ENCODE results near the gene WDR86. TPM values are rescaled to one million over a fixed set of nuclear protein-coding genes. Genes with fewer than 3 reads are reported as not detected.

The WDR86 gene
- total RNA-seq, 1 experiment from 2014 or later, result not detected

DNA sequence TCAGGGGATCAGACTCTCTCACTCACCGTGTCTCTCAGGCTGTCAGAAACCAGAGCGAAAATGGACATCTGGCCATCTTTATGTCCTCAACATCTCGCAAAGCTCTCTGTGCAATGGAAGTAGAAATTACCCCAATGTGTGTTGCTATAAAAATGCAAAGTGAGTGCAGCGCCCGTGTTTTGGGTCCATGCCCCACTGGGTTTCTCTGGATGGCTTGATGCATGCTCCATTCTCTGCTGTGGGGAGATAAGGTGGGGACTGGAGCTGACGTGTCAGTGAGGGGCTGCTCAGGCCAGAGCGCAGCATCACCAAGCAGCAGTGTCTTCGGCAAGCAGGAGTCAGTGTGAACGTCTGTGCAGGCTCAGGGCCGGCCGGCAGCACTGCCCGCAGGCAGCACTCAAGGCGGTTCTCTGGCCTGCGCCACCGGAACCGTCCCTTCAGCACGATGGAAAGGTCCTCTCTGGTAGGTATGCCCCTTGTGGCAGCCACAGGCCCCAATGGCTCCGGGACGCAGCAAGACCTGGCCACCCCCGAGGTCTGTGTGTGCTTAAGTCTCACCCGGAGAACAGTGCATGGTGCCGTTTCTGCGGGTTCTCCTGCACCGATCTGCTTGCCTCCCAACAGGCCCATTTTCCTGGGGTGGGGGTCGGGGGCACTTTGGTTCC is 30.2 kb downstream of the WDR86 start:
- Histone ChIP-seq H2AFZ (ENCODE audit: low read depth, low read length, poor library complexity, severe bottlenecking) (no peak overlapping the region), H3K4me1 (ENCODE audit: control insufficient read depth in 1 of 2, insufficient read depth in 2 of 2, low read length in 2 of 2) (no peaks in the 10 kb centered on the region; a peak in 1 of 4 replicates), H3K36me3 (ENCODE audit: control insufficient read depth in 1 of 2, insufficient read depth in 2 of 2, low read length in 2 of 2) (no peaks in the 10 kb centered on the region; a peak in 1 of 4 replicates), H3K4me3 (replicated peaks in 1 of 2; ENCODE audit: low read depth in 1 of 2, low read length in 2 of 2) (no peak overlapping the region), H4K20me1 (ENCODE audit: insufficient read depth) (no peaks in the 10 kb centered on the region), H3K9me2 (ENCODE audit: insufficient read depth) (no peaks in the 10 kb centered on the region), H3K9me3 (ENCODE audit: control insufficient read depth in 1 of 2, insufficient read depth in 1 of 2, low read depth in 1 of 2, low read length in 2 of 2) (no peaks in the 10 kb centered on the region), H3K27me3 (ENCODE audit: insufficient read depth, low read length) (no peaks in the 10 kb centered on the region), H3K9ac (ENCODE audit: low read length) (no peak overlapping the region), H3K4me2 (ENCODE audit: low read length) (no peak overlapping the region), H3K79me2 (ENCODE audit: insufficient read depth, low read length) (no peaks in the 10 kb centered on the region), H3K27ac (ENCODE audit: low read depth, low read length) (no peak overlapping the region)
- ChIA-PET CTCF (no interaction called here), POLR2A (no interaction called here), RAD21 (ENCODE audit: low non-redundant PET in 1 of 2, low total read pairs in 2 of 2, uncharacterized antibody in 2 of 2, unreplicated experiment in 2 of 2) (no interaction called here)
- ATAC-seq, result peak; percentile 18; the same call in 1 of the 2 replicates
- no peak for DNase-seq (ENCODE audit: low read depth, low spot score)
- no peak for TF ChIP-seq SRF (IDR thresholded peaks at IDR 0.05; ENCODE audit: low read depth)
- TF ChIP-seq POLR2A (IDR thresholded peaks at IDR 0.05; ENCODE audit: borderline replicate concordance, extremely low read depth, insufficient read depth, insufficient read length), result no peak
- no peak for TF ChIP-seq SP1 (IDR thresholded peaks at IDR 0.05; ENCODE audit: low read depth)
- no peak for TF ChIP-seq EGR1 (IDR thresholded peaks at IDR 0.05; ENCODE audit: low read depth)
- no peak for TF ChIP-seq SIN3A (IDR thresholded peaks at IDR 0.05; ENCODE audit: low read depth)
- TF ChIP-seq, protein P1, sequence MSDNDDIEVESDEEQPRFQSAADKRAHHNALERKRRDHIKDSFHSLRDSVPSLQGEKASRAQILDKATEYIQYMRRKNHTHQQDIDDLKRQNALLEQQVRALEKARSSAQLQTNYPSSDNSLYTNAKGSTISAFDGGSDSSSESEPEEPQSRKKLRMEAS (IDR thresholded peaks at IDR 0.05), result no peak
- TF ChIP-seq YY1 (IDR thresholded peaks at IDR 0.05; ENCODE audit: extremely low read depth, insufficient replicate concordance, low read depth, low read length), result no peak
- TF ChIP-seq, protein P2, sequence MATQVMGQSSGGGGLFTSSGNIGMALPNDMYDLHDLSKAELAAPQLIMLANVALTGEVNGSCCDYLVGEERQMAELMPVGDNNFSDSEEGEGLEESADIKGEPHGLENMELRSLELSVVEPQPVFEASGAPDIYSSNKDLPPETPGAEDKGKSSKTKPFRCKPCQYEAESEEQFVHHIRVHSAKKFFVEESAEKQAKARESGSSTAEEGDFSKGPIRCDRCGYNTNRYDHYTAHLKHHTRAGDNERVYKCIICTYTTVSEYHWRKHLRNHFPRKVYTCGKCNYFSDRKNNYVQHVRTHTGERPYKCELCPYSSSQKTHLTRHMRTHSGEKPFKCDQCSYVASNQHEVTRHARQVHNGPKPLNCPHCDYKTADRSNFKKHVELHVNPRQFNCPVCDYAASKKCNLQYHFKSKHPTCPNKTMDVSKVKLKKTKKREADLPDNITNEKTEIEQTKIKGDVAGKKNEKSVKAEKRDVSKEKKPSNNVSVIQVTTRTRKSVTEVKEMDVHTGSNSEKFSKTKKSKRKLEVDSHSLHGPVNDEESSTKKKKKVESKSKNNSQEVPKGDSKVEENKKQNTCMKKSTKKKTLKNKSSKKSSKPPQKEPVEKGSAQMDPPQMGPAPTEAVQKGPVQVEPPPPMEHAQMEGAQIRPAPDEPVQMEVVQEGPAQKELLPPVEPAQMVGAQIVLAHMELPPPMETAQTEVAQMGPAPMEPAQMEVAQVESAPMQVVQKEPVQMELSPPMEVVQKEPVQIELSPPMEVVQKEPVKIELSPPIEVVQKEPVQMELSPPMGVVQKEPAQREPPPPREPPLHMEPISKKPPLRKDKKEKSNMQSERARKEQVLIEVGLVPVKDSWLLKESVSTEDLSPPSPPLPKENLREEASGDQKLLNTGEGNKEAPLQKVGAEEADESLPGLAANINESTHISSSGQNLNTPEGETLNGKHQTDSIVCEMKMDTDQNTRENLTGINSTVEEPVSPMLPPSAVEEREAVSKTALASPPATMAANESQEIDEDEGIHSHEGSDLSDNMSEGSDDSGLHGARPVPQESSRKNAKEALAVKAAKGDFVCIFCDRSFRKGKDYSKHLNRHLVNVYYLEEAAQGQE (IDR thresholded peaks at IDR 0.05; ENCODE audit: low read depth), result no peak
- no peak for TF ChIP-seq POLR2AphosphoS5 (IDR thresholded peaks at IDR 0.05; ENCODE audit: low read depth, low read length)
- TF ChIP-seq JUND (IDR thresholded peaks at IDR 0.05), result no peak
- intact Hi-C loops (cut with micrococcal nuclease), result no loop called here
- BruUV-seq (replicated peaks), result no TSS peak

Data from HCT116 (cell line).